Calu3 (cell line): ENCODE results near the gene RTN4R. TPM values are rescaled to one million over a fixed set of nuclear protein-coding genes. Genes with fewer than 3 reads are reported as not detected.
"Not testable (repeated sequence)": the region's sequence is repeated elsewhere in the genome, so short reads cannot be mapped to it uniquely, and the experiment has no call there.

Experiments used
- BruUV-seq: library from RNA; stranded (reverse); fragments of 400-500 nt; replicated peaks from 2 replicates; lab custom pipeline; 2021; lab: Mats Ljungman, UMichigan
- CTCF ChIA-PET: fragments of 300-600 bp; sonication (Branson Sonifier 250); formaldehyde crosslinking; loops from one replicate; lab custom pipeline; 2022; ENCODE audit warnings: antibody characterized with exemption; lab: Charles Lee
- DNase-seq: peaks from one replicate; pipeline ENCODE4 v3.0.0; 2022
- H3K27ac Mint-ChIP-seq: one replicate; pipeline ENCODE4 v1.8.0; 2022; ENCODE audit warnings: mixed read lengths; ENCODE audit not compliant: unreplicated experiment
- H3K27me3 Mint-ChIP-seq: one replicate; pipeline ENCODE4 v1.8.0; 2022; ENCODE audit warnings: mixed read lengths; ENCODE audit not compliant: unreplicated experiment
- H3K36me3 Mint-ChIP-seq: one replicate; pipeline ENCODE4 v1.8.0; 2022; ENCODE audit warnings: mild to moderate bottlenecking, moderate library complexity, mixed read lengths; ENCODE audit not compliant: insufficient read depth, unreplicated experiment
- H3K4me1 Mint-ChIP-seq: one replicate; pipeline ENCODE4 v1.8.0; 2022; ENCODE audit warnings: mild to moderate bottlenecking, low read depth, mixed read lengths; ENCODE audit not compliant: unreplicated experiment
- H3K4me3 Mint-ChIP-seq: one replicate; pipeline ENCODE4 v1.8.0; 2022; ENCODE audit warnings: mild to moderate bottlenecking, low read depth, moderate library complexity, mixed read lengths; ENCODE audit not compliant: unreplicated experiment
- H3K9me3 Mint-ChIP-seq: one replicate; pipeline ENCODE4 v1.8.0; 2022; ENCODE audit warnings: low read depth, mixed read lengths; ENCODE audit not compliant: unreplicated experiment
- intact Hi-C: fragments of 100-400 bp; cut with micrococcal nuclease; formaldehyde crosslinking; loops from one replicate; pipeline ENCODE4 v1.10.0; 2022; ENCODE audit not compliant: unreplicated experiment
- total RNA-seq: library from RNA; stranded (reverse); gene quantifications from 2 replicates; pipeline ENCODE4 v1.2.3, GENCODE V29; 2022
- TF ChIP-seq, protein P1 (sequence below): fragments of 200-600 bp; IDR thresholded peaks from one replicate; pipeline ENCODE4 v1.8.0; 2022; ENCODE audit warnings: antibody characterized with exemption; ENCODE audit not compliant: unreplicated experiment

RTN4R gene
- total RNA-seq, 1 experiment from 2014 or later = 4.1 TPM

DNA sequence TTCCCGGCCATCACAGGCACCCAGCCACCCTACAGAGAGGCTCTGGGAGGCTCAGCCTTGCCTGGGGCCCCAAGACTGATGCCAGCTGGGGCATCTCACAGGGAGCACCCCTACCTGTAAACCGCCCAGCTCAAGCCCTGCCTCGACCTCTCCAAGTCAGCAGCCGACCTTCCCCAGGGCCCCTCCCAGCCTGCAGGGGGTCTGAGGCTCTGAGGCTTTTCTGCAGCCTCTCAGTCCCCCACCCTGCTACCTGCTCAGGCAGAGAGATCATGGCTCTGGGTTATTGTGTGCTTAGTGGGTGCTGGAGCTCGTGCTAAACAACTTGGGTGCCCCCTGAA lies 23.1 kb upstream of the RTN4R start:
- intact Hi-C loops = no loop called here
- no peaks in the 10 kb centered on the region for H3K9me3 Mint-ChIP-seq
- CTCF ChIA-PET = no interaction called here
- peaks cover 4% of the 10 kb centered on the region for H3K36me3 Mint-ChIP-seq
- no peaks in the 10 kb centered on the region for H3K4me1 Mint-ChIP-seq
- no peak for DNase-seq
- H3K27ac Mint-ChIP-seq = no peak overlapping the region
- H3K4me3 Mint-ChIP-seq = no peak overlapping the region
- BruUV-seq = no TSS peak
- peaks cover 100% of the 10 kb centered on the region for H3K27me3 Mint-ChIP-seq
- TF ChIP-seq, protein P1, sequence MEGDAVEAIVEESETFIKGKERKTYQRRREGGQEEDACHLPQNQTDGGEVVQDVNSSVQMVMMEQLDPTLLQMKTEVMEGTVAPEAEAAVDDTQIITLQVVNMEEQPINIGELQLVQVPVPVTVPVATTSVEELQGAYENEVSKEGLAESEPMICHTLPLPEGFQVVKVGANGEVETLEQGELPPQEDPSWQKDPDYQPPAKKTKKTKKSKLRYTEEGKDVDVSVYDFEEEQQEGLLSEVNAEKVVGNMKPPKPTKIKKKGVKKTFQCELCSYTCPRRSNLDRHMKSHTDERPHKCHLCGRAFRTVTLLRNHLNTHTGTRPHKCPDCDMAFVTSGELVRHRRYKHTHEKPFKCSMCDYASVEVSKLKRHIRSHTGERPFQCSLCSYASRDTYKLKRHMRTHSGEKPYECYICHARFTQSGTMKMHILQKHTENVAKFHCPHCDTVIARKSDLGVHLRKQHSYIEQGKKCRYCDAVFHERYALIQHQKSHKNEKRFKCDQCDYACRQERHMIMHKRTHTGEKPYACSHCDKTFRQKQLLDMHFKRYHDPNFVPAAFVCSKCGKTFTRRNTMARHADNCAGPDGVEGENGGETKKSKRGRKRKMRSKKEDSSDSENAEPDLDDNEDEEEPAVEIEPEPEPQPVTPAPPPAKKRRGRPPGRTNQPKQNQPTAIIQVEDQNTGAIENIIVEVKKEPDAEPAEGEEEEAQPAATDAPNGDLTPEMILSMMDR = no peak

DNA sequence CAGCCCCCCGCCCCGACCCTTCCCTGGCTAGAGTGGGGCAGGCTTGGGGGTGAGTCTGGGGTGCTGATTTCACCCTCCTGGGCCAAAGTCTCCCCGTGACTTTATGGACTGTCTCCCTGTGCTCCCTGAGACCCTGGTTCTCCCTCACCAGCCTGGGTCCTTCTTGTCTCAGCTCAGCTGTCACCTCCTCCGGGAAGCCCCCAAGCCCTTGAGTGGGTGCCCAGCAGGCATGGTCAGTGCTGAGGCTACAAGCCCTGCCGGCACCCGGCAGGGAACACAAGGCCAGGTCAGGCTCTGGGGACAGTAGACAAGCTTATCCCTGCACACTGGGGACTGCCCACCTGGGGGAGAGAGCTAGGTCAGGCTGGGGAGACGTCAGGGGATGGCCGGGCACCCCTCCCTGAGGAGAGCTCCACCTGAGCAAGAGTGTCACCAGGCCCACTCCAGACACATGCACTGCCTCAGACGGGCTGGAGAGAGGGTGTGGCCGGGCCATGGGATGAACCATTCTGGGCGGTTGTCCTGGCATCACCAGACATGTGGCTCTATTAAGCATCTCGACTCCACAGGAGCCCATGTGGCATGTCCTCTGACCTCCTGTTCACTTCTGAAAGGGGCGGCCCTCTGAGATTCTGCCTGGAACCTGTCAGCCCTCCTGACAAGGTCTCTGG lies 22.6 kb upstream of the RTN4R start:
- H3K27ac Mint-ChIP-seq = no peak overlapping the region
- CTCF ChIA-PET = no interaction called here
- no peak for DNase-seq
- TF ChIP-seq, protein P1 = no peak
- H3K4me3 Mint-ChIP-seq = no peak overlapping the region
- intact Hi-C loops = no loop called here
- H3K27me3 Mint-ChIP-seq = peaks cover 97% of the 10 kb centered on the region
- H3K9me3 Mint-ChIP-seq = no peaks in the 10 kb centered on the region
- H3K4me1 Mint-ChIP-seq = no peaks in the 10 kb centered on the region
- BruUV-seq = no TSS peak
- peaks cover 4% of the 10 kb centered on the region for H3K36me3 Mint-ChIP-seq

GRCh38 chr22:20290045-20290392 lies 21.9 kb upstream of the RTN4R start:
- CTCF ChIA-PET = no interaction called here
- H3K36me3 Mint-ChIP-seq = peaks cover 4% of the 10 kb centered on the region
- no TSS peak for BruUV-seq
- H3K27ac Mint-ChIP-seq = no peak overlapping the region
- TF ChIP-seq, protein P1 = no peak
- DNase-seq = no peak
- no peaks in the 10 kb centered on the region for H3K9me3 Mint-ChIP-seq
- peaks cover 90% of the 10 kb centered on the region for H3K27me3 Mint-ChIP-seq
- no peaks in the 10 kb centered on the region for H3K4me1 Mint-ChIP-seq
- intact Hi-C loops = no loop called here
- H3K4me3 Mint-ChIP-seq = no peak overlapping the region

DNA sequence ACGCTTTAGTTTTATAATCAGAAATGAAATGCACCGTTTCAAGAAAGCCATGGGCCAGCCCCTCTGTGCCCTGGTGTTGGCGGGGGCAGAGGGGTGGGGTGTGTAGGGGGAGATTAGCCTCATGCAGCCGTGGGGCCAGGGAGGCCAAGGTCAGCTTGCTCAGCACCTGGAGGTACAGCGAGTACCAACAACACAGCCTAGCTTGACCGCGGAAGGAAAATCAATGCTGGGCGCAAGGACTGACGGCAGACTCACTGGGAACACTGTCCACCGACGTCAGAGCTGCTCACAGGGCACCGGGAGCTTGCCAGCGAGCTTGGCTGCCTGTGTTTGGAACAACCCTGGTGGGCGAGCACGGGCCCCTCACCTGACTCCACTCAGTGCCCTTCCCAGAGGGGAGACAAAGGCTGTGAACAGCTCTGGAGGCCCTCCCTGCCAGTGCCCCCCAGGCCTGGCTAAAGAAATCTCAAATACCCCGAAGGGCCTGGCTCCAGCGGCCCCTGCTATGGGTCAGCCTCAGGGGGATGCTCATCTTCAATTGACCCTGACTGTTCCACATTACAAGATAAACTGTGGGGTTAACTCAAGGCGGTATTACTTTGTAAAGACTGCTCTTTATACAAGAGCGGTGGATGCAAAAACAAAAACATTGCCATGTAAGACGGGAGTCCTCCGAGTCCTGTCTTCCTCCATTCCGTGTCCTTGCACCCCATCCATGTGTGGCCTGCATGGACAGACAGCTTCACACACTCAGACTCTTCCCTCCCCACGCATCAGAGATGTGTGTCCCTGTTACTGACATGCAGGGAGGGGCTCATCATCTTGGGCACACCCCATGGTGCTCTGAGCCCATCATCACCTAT lies 21.3 kb upstream of the RTN4R start:
- H3K4me3 Mint-ChIP-seq, BruUV-seq, H3K36me3 Mint-ChIP-seq, H3K4me1 Mint-ChIP-seq, CTCF ChIA-PET, H3K27ac Mint-ChIP-seq, H3K9me3 Mint-ChIP-seq, DNase-seq, intact Hi-C loops: not testable (repeated sequence)
- peaks cover 86% of the 10 kb centered on the region for H3K27me3 Mint-ChIP-seq

DNA sequence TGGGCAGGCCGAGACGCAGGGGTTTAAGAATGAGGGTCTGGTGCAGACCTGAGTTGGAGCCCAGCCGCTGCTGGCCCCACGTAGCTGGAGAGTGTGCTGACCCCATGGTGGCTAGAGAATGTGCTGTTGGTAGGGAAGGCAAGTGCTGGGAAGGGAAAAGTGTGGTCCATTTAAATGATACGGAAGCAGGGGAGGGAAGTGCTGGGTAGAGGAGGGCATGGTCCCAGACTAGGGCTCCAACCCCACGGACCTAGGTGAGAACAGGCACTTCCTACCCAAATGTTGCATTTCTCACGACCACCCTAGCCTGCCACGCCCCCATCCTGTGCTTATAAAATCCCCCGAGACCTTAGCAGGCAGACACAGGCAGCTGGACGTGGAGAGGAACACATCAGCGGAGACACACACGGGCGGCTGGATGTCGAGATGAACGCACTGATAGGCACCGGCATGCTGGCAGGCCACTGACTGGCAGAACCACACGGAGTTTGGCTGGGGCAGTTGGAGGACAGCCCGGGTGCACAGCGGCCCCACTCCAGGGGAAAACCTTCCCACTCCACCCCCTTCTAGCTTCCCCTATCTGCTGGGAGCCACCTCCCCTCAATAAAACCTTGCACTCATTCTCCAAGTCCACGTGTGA lies 18.8 kb upstream of the RTN4R start:
- intact Hi-C loops, H3K36me3 Mint-ChIP-seq, BruUV-seq, H3K4me3 Mint-ChIP-seq, H3K4me1 Mint-ChIP-seq, H3K27ac Mint-ChIP-seq, DNase-seq, H3K9me3 Mint-ChIP-seq: not testable (repeated sequence)
- CTCF ChIA-PET = interaction anchor here (2.3 kb wide), 1 partner anchor 130 kb away, joined by 11 read pairs; no protein-coding TSS in a partner anchor
- H3K27me3 Mint-ChIP-seq = peaks cover 86% of the 10 kb centered on the region

GRCh38 chr22:20286312-20286660 lies 18.2 kb upstream of the RTN4R start:
- BruUV-seq, H3K9me3 Mint-ChIP-seq, H3K36me3 Mint-ChIP-seq, intact Hi-C loops, H3K4me1 Mint-ChIP-seq, H3K27ac Mint-ChIP-seq, DNase-seq, H3K4me3 Mint-ChIP-seq: not testable (repeated sequence)
- peaks cover 86% of the 10 kb centered on the region for H3K27me3 Mint-ChIP-seq
- CTCF ChIA-PET = interaction anchor here (2.3 kb wide), 1 partner anchor 129 kb away, joined by 11 read pairs; no protein-coding TSS in a partner anchor
